Measurements from ENCODE around the gene CEP128. TPM values are rescaled to one million over a fixed set of nuclear protein-coding genes. Genes with fewer than 3 reads are reported as not detected.

CEP128 gene
- total RNA-seq, 1 experiment from 2014 or later: 12.0 TPM

DNA sequence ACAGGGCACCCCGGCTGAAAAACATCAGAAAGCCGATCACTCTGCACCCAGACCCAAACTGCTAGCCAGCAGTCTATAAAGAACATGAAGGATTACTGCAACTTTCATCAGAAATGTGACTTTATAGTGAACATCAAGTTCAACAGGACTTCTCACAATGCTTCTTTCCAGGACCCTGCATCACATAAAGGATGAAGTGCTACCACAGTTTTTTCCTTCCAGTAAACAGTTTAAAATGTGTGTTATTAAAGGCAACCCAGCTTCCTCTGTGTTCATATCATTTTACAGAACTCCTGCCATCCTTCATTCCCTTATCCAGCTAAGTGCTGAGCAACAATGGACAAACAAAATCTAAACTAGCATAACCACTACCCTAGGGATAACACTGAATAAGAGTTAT, 449.9 kb downstream of the CEP128 start:
- POLR2A ChIA-PET: no interaction called here
- Mint-ChIP-seq H3K36me3 (no peaks in the 10 kb centered on the region), H3K27ac (no peak overlapping the region), H3K4me3 (no peak overlapping the region), H3K27me3 (ENCODE audit: low read depth) (no peaks in the 10 kb centered on the region), H3K9me3 (peaks cover 7% of the 10 kb centered on the region), H3K4me1 (peaks cover 22% of the 10 kb centered on the region)
- CTCF ChIA-PET: no interaction called here
- DNase-seq (ENCODE audit: low spot score) (no peak), ATAC-seq (no peak; the same call in 1 of the 2 replicates)
- TF ChIP-seq IRF2 (CRISPR knock-in tag; IDR thresholded peaks at IDR 0.05; ENCODE audit: borderline replicate concordance, low read depth) (no peak), CDX4 (CRISPR knock-in tag; IDR thresholded peaks at IDR 0.05; ENCODE audit: borderline replicate concordance) (no peak), USF1 (CRISPR knock-in tag; IDR thresholded peaks at IDR 0.05) (no peak), TP53 (CRISPR knock-in tag; IDR thresholded peaks at IDR 0.05) (no peak), ZNF423 (CRISPR knock-in tag; IDR thresholded peaks at IDR 0.05) (no peak), JAZF1 (CRISPR knock-in tag; IDR thresholded peaks at IDR 0.05) (no peak), ZBTB21 (CRISPR knock-in tag; IDR thresholded peaks at IDR 0.05; ENCODE audit: borderline replicate concordance) (no peak), SMAD4 (CRISPR knock-in tag; IDR thresholded peaks at IDR 0.05) (no peak), ZSCAN18 (CRISPR knock-in tag; IDR thresholded peaks at IDR 0.05) (no peak), ZNF416 (CRISPR knock-in tag; IDR thresholded peaks at IDR 0.05) (no peak), TEAD1 (CRISPR knock-in tag; IDR thresholded peaks at IDR 0.05) (no peak), NFYB (CRISPR knock-in tag; conservative IDR thresholded peaks at IDR 0.05; ENCODE audit: low read depth) (no peak), STAT6 (CRISPR knock-in tag; conservative IDR thresholded peaks at IDR 0.05; ENCODE audit: low read depth) (no peak), CBFB (CRISPR knock-in tag; IDR thresholded peaks at IDR 0.05; ENCODE audit: low read depth) (no peak), EMX1 (CRISPR knock-in tag; IDR thresholded peaks at IDR 0.05) (no peak)
- TF ChIP-seq, protein P1, sequence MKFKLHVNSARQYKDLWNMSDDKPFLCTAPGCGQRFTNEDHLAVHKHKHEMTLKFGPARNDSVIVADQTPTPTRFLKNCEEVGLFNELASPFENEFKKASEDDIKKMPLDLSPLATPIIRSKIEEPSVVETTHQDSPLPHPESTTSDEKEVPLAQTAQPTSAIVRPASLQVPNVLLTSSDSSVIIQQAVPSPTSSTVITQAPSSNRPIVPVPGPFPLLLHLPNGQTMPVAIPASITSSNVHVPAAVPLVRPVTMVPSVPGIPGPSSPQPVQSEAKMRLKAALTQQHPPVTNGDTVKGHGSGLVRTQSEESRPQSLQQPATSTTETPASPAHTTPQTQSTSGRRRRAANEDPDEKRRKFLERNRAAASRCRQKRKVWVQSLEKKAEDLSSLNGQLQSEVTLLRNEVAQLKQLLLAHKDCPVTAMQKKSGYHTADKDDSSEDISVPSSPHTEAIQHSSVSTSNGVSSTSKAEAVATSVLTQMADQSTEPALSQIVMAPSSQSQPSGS (CRISPR knock-in tag; IDR thresholded peaks at IDR 0.05; ENCODE audit: borderline replicate concordance, low read depth): no peak
- TF ChIP-seq, protein P2, sequence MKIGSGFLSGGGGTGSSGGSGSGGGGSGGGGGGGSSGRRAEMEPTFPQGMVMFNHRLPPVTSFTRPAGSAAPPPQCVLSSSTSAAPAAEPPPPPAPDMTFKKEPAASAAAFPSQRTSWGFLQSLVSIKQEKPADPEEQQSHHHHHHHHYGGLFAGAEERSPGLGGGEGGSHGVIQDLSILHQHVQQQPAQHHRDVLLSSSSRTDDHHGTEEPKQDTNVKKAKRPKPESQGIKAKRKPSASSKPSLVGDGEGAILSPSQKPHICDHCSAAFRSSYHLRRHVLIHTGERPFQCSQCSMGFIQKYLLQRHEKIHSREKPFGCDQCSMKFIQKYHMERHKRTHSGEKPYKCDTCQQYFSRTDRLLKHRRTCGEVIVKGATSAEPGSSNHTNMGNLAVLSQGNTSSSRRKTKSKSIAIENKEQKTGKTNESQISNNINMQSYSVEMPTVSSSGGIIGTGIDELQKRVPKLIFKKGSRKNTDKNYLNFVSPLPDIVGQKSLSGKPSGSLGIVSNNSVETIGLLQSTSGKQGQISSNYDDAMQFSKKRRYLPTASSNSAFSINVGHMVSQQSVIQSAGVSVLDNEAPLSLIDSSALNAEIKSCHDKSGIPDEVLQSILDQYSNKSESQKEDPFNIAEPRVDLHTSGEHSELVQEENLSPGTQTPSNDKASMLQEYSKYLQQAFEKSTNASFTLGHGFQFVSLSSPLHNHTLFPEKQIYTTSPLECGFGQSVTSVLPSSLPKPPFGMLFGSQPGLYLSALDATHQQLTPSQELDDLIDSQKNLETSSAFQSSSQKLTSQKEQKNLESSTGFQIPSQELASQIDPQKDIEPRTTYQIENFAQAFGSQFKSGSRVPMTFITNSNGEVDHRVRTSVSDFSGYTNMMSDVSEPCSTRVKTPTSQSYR (CRISPR knock-in tag; IDR thresholded peaks at IDR 0.05): no peak
- TF ChIP-seq, protein P3, sequence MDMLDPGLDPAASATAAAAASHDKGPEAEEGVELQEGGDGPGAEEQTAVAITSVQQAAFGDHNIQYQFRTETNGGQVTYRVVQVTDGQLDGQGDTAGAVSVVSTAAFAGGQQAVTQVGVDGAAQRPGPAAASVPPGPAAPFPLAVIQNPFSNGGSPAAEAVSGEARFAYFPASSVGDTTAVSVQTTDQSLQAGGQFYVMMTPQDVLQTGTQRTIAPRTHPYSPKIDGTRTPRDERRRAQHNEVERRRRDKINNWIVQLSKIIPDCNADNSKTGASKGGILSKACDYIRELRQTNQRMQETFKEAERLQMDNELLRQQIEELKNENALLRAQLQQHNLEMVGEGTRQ (CRISPR knock-in tag; IDR thresholded peaks at IDR 0.05): no peak

Data from WTC11 (cell line).